HG03521 (cell line): ENCODE results near the gene CEBPE.

ENCODE experiments used
- ATAC-seq: cut with Tn5 transposase; IDR thresholded peaks from one replicate; pipeline ENCODE4 v1.9.1; 2021; ENCODE audit warnings: mild to moderate bottlenecking, moderate library complexity; ENCODE audit not compliant: unreplicated experiment

CEBPE gene

GRCh38 chr14:23104591-23105347, 14.3 kb downstream of the CEBPE start, which contains the start of gene CIROP:
CIROP (minus strand) TSS chr14:23104989; CDS start chr14:23104920, 69 bp downstream.
- no peak for ATAC-seq

- ATAC-seq = no peak
Observed at GRCh38 chr14:23104070-23104590, 14.9 kb downstream of the CEBPE start.

- no peak for ATAC-seq
Observed at GRCh38 chr14:23103581-23103980, 15.5 kb downstream of the CEBPE start.

GRCh38 chr14:23102801-23103200, 16.3 kb downstream of the CEBPE start:
- no peak for ATAC-seq

GRCh38 chr14:23101986-23102625, 16.9 kb downstream of the CEBPE start:
- no peak for ATAC-seq

- no peak for ATAC-seq
Observed at GRCh38 chr14:23101213-23101970, 17.7 kb downstream of the CEBPE start.

- no peak for ATAC-seq
Observed at GRCh38 chr14:23099212-23099861, 19.7 kb downstream of the CEBPE start.

- ATAC-seq = no peak
Observed at GRCh38 chr14:23097786-23098185, 21.3 kb downstream of the CEBPE start.

- ATAC-seq = peak; percentile 90
Observed at GRCh38 chr14:23095196-23096108, 23.6 kb downstream of the CEBPE start, which contains the start of gene C14orf119. C14orf119 (plus strand) TSS chr14:23095505; CDS start chr14:23097659, 2,154 bp downstream.

- ATAC-seq = peak; percentile 30
Observed at GRCh38 chr14:23094666-23095195, 24.3 kb downstream of the CEBPE start, which contains the start of gene ACIN1. ACIN1 (minus strand) TSS chr14:23095136; CDS start chr14:23095112, 24 bp downstream.

GRCh38 chr14:23093991-23094665, 24.9 kb downstream of the CEBPE start:
- no peak for ATAC-seq

GRCh38 chr14:23093526-23093925, 25.5 kb downstream of the CEBPE start:
- ATAC-seq = no peak

GRCh38 chr14:23093104-23093503, 26.0 kb downstream of the CEBPE start:
- no peak for ATAC-seq

GRCh38 chr14:23091294-23092225, 27.5 kb downstream of the CEBPE start:
- no peak for ATAC-seq

GRCh38 chr14:23090254-23090636, 28.8 kb downstream of the CEBPE start:
- no peak for ATAC-seq

- ATAC-seq = no peak
Observed at GRCh38 chr14:23089498-23090253, 29.4 kb downstream of the CEBPE start.

GRCh38 chr14:23086565-23086964, 32.5 kb downstream of the CEBPE start:
- no peak for ATAC-seq
